H9 (cell line): ENCODE measurements around the gene CD48. TPM values are rescaled to one million over a fixed set of nuclear protein-coding genes. Genes with fewer than 3 reads are reported as not detected.
"Not testable (repeated sequence)": the region's sequence is repeated elsewhere in the genome, so short reads cannot be mapped to it uniquely, and the experiment has no call there.

ENCODE experiments used
- DNase-seq: peaks from one replicate; pipeline ENCODE4 v3.0.0-alpha.2; 2017
- H2AFZ ChIP-seq: one replicate; pipeline ENCODE4 v1.6.1; 2013; ENCODE audit warnings: mild to moderate bottlenecking, low read length, control low read depth, moderate library complexity
- H2AK5ac ChIP-seq: 2 replicates; pipeline ENCODE4 v1.6.1; 2013; ENCODE audit warnings: low read length, control low read depth, mixed read lengths; ENCODE audit not compliant: insufficient read length
- H2BK120ac ChIP-seq: one replicate; pipeline ENCODE4 v1.6.1; 2013; ENCODE audit warnings: low read depth, mild to moderate bottlenecking, low read length, control low read depth, inconsistent platforms; ENCODE audit not compliant: poor library complexity, severe bottlenecking
- H2BK12ac ChIP-seq: 2 replicates; pipeline ENCODE4 v1.6.1; 2013; ENCODE audit warnings: low read length, control low read depth, mixed read lengths, low read depth; ENCODE audit not compliant: insufficient read length
- H2BK15ac ChIP-seq: 2 replicates; pipeline ENCODE4 v1.6.1; 2013; ENCODE audit warnings: low read depth, low read length, control low read depth
- H2BK20ac ChIP-seq: one replicate; pipeline ENCODE4 v1.6.1; 2013; ENCODE audit warnings: low read depth, mild to moderate bottlenecking, low read length, control low read depth, inconsistent platforms; ENCODE audit not compliant: poor library complexity, severe bottlenecking
- H2BK5ac ChIP-seq: 2 replicates; pipeline ENCODE4 v1.6.1; 2013; ENCODE audit warnings: low read length, control low read depth, mixed read lengths; ENCODE audit not compliant: insufficient read length
- H3K14ac ChIP-seq: 2 replicates; pipeline ENCODE4 v1.6.1; 2013; ENCODE audit warnings: low read length, control low read depth; ENCODE audit not compliant: insufficient read depth
- H3K18ac ChIP-seq: 2 replicates; pipeline ENCODE4 v1.6.1; 2013; ENCODE audit warnings: low read depth, mild to moderate bottlenecking, mixed read lengths, low read length, control low read depth; ENCODE audit not compliant: insufficient read length
- H3K23ac ChIP-seq: 2 replicates; pipeline ENCODE4 v1.6.1; 2013; ENCODE audit warnings: low read length, control low read depth, mixed read lengths, low read depth; ENCODE audit not compliant: insufficient read length
- H3K23me2 ChIP-seq: 2 replicates; pipeline ENCODE4 v1.6.1; 2013; ENCODE audit warnings: low read depth, mild to moderate bottlenecking, mixed read lengths, low read length, control low read depth; ENCODE audit not compliant: insufficient read length, poor library complexity, severe bottlenecking
- H3K27ac ChIP-seq: 2 replicates; pipeline ENCODE4 v1.5.1; 2013; ENCODE audit warnings: low read length, control low read depth, mixed read lengths, low read depth; ENCODE audit not compliant: insufficient read length
- H3K27me3 ChIP-seq: 2 replicates; pipeline ENCODE4 v1.6.1; 2013; ENCODE audit warnings: low read length, control low read depth, inconsistent platforms; ENCODE audit not compliant: insufficient read depth
- H3K4ac ChIP-seq: 2 replicates; pipeline ENCODE4 v1.6.1; 2013; ENCODE audit warnings: low read depth, mild to moderate bottlenecking, control low read depth, inconsistent platforms, low read length, moderate library complexity
- H3K4me1 ChIP-seq: 2 replicates; pipeline ENCODE4 v1.6.1; 2013; ENCODE audit warnings: low read length, control low read depth, inconsistent platforms; ENCODE audit not compliant: insufficient read depth
- H3K4me2 ChIP-seq: 2 replicates; pipeline ENCODE4 v1.6.1; 2013; ENCODE audit warnings: low read length, control low read depth, mixed read lengths; ENCODE audit not compliant: insufficient read length, insufficient read depth
- H3K56ac ChIP-seq: 2 replicates; pipeline ENCODE4 v1.6.1; 2013; ENCODE audit warnings: low read depth, mild to moderate bottlenecking, mixed read lengths, low read length, control low read depth; ENCODE audit not compliant: insufficient read length
- H3K79me1 ChIP-seq: 2 replicates; pipeline ENCODE4 v1.6.1; 2013; ENCODE audit warnings: low read depth, mild to moderate bottlenecking, moderate library complexity, low read length, control low read depth, inconsistent platforms; ENCODE audit not compliant: insufficient read depth, poor library complexity, severe bottlenecking
- H3K79me2 ChIP-seq: 2 replicates; pipeline ENCODE4 v1.6.1; 2013; ENCODE audit warnings: low read length, control low read depth, inconsistent platforms; ENCODE audit not compliant: insufficient read depth
- H3K9ac ChIP-seq: 2 replicates; pipeline ENCODE4 v1.6.1; 2013; ENCODE audit warnings: low read length, control low read depth, mixed read lengths; ENCODE audit not compliant: insufficient read length; ENCODE audit errors: extremely low read depth
- H3K9me3 ChIP-seq: one replicate; pipeline ENCODE4 v1.6.1; 2013; ENCODE audit warnings: low read depth, low read length, inconsistent platforms; ENCODE audit not compliant: control insufficient read depth
- H3T11ph ChIP-seq: one replicate; pipeline ENCODE4 v1.6.1; 2013; ENCODE audit warnings: mild to moderate bottlenecking, low read length, control low read depth, inconsistent platforms
- H4K20me1 ChIP-seq: one replicate; pipeline ENCODE4 v1.6.1; 2013; ENCODE audit not compliant: control insufficient read depth, insufficient read length, insufficient read depth
- H4K5ac ChIP-seq: 2 replicates; pipeline ENCODE4 v1.6.1; 2013; ENCODE audit warnings: low read depth, mild to moderate bottlenecking, mixed read lengths, low read length, control low read depth; ENCODE audit not compliant: insufficient read length
- H4K8ac ChIP-seq: replicated peaks from 2 replicates; pipeline ENCODE4 v1.6.1; 2013; ENCODE audit warnings: low read length, control low read depth, mixed read lengths, low read depth; ENCODE audit not compliant: insufficient read length
- H4K91ac ChIP-seq: 2 replicates; pipeline ENCODE4 v1.6.1; 2013; ENCODE audit warnings: low read depth, mild to moderate bottlenecking, moderate library complexity, mixed read lengths, low read length, control low read depth; ENCODE audit not compliant: insufficient read length
- H3K27ac Mint-ChIP-seq, 3 experiments: 2 replicates in 2 of 3; 3 replicates in 1 of 3; pipeline ENCODE4 v1.8.0; 2020 to 2021; ENCODE audit warnings: mixed read lengths in 3 of 3, mild to moderate bottlenecking in 1 of 3, moderate library complexity in 1 of 3
- H3K27me3 Mint-ChIP-seq: 2 replicates; pipeline ENCODE4 v1.8.0; 2021; ENCODE audit warnings: low read depth, mild to moderate bottlenecking, moderate library complexity, mixed read lengths
- H3K36me3 Mint-ChIP-seq, 3 experiments: 2 replicates in 2 of 3; 3 replicates in 1 of 3; pipeline ENCODE4 v1.8.0; 2020 to 2021; ENCODE audit warnings: low read depth in 3 of 3, mixed read lengths in 3 of 3; ENCODE audit not compliant: insufficient read depth in 1 of 3
- H3K4me1 Mint-ChIP-seq, 2 experiments: 2 replicates each; pipeline ENCODE4 v1.8.0; 2020; ENCODE audit warnings: mixed read lengths in 2 of 2
- H3K4me3 Mint-ChIP-seq, 2 experiments: 2 replicates in 1 of 2; 3 replicates in 1 of 2; pipeline ENCODE4 v1.8.0; 2020 to 2021; ENCODE audit warnings: mild to moderate bottlenecking in 2 of 2, mixed read lengths in 2 of 2, moderate library complexity in 1 of 2
- H3K9me3 Mint-ChIP-seq, 2 experiments: 2 replicates in 1 of 2; 3 replicates in 1 of 2; pipeline ENCODE4 v1.8.0; 2020; ENCODE audit warnings: mild to moderate bottlenecking in 2 of 2, mixed read lengths in 2 of 2, moderate library complexity in 1 of 2
- WGBS: extraction: QIAGEN DNeasy Blood & Tissue Kit; methylation state at CpG from one replicate; pipeline ENCODE4 v1.1.7; 2013; ENCODE audit warnings: missing lambda C conversion rate, low lambda C conversion rate, mixed read lengths; ENCODE audit not compliant: insufficient read length; ENCODE audit errors: extremely low coverage; 5-methylcytosine and 5-hydroxymethylcytosine counted together
- total RNA-seq: library from RNA; stranded (reverse); gene quantifications from 2 replicates; pipeline ENCODE4 v1.2.1, GENCODE V29; 2021
- TF ChIP-seq, protein P1 (sequence below): fragments of 200-600 bp; sonication (generic); conservative IDR thresholded peaks from 3 replicates; pipeline ENCODE4 v1.8.0; 2021; ENCODE audit warnings: antibody characterized with exemption, mild to moderate bottlenecking

The CD48 gene
- total RNA-seq, 1 experiment from 2014 or later, result not detected

DNA sequence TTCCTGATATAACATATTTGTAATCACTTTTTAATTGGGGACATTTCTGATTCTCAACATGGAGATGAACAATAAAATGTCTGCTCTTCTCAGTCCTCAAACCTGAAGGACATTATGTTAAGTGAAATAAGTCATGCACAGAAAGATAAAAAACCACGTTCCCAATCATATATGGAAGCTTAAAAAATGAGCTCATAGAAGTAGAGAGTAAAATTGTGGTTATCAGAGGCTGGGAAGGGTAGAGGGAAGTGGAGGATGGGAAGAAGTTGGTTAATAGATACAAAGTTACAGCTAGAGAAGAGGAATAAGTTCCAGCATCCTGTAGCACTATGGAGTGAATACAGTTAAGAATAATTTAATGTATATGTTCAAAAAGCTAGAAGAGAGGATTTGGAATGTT, 1.5 kb upstream of the CD48 start:
- Histone ChIP-seq H2AK5ac (no peak overlapping the region), H3K56ac (no peak overlapping the region), H3K79me2 (no peaks in the 10 kb centered on the region), H3K4me2 (no peak overlapping the region), H2BK12ac (no peak overlapping the region), H3K4ac (no peak overlapping the region), H3K4me1 (no peaks in the 10 kb centered on the region), H4K20me1 (no peaks in the 10 kb centered on the region), H3K27me3 (no peaks in the 10 kb centered on the region), H2BK15ac (no peak overlapping the region), H4K8ac (no peak overlapping the region), H3T11ph (no peak overlapping the region), H3K14ac (no peak overlapping the region), H3K23ac (no peak overlapping the region), H3K27ac (no peak overlapping the region), H3K79me1 (no peaks in the 10 kb centered on the region), H2AFZ (no peak overlapping the region), H3K9ac (no peak overlapping the region), H4K91ac (no peak overlapping the region), H3K23me2 (no peaks in the 10 kb centered on the region), H2BK5ac (no peak overlapping the region), H2BK120ac (no peak overlapping the region), H4K5ac (no peak overlapping the region), H3K9me3 (no peaks in the 10 kb centered on the region), H2BK20ac (no peak overlapping the region), H3K18ac (no peak overlapping the region)
- no peak for DNase-seq
- no peaks in the 10 kb centered on the region for H3K9me3 Mint-ChIP-seq
- no peaks in the 10 kb centered on the region for H3K36me3 Mint-ChIP-seq
- TF ChIP-seq, protein P1, sequence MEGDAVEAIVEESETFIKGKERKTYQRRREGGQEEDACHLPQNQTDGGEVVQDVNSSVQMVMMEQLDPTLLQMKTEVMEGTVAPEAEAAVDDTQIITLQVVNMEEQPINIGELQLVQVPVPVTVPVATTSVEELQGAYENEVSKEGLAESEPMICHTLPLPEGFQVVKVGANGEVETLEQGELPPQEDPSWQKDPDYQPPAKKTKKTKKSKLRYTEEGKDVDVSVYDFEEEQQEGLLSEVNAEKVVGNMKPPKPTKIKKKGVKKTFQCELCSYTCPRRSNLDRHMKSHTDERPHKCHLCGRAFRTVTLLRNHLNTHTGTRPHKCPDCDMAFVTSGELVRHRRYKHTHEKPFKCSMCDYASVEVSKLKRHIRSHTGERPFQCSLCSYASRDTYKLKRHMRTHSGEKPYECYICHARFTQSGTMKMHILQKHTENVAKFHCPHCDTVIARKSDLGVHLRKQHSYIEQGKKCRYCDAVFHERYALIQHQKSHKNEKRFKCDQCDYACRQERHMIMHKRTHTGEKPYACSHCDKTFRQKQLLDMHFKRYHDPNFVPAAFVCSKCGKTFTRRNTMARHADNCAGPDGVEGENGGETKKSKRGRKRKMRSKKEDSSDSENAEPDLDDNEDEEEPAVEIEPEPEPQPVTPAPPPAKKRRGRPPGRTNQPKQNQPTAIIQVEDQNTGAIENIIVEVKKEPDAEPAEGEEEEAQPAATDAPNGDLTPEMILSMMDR, result no peak
- H3K4me3 Mint-ChIP-seq, result no peak overlapping the region
- no CpG with 5 or more reads among the region's 1 CpG for WGBS
- H3K27me3 Mint-ChIP-seq, result peaks cover 1% of the 10 kb centered on the region; the same call in 1 of the 2 replicates
- no peaks in the 10 kb centered on the region for H3K4me1 Mint-ChIP-seq
- H3K27ac Mint-ChIP-seq, result no peak overlapping the region

DNA sequence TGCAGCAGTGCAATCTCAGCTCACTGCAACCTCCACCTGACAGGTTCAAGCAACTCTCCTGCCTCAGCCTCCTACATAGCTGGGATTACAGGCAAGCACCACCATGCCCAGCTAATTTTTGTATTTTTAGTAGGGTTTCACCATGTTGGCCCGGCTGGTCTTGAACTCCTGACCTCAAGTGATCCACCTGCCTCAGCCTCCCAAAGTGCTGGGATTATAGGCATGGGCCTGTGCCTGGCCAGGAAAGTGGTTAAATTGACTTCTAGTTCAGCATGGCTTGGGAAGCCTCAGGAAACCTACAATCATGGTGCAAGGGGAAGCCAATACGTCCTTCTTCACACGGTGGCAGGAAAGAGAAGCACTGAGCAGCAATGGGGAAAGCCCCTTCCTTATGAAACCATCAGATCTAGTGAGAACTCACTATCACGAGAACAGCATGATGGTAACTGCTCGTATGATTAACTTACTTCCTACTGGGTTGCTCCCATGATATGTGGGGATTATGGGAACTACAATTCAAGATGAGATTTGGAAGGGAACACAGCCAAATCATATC, 981 bp upstream of the CD48 start:
- not testable (repeated sequence) for H3K9ac ChIP-seq, H2BK15ac ChIP-seq, H4K91ac ChIP-seq, H2AFZ ChIP-seq, H3K14ac ChIP-seq, H2BK20ac ChIP-seq, H3K9me3 Mint-ChIP-seq, H2AK5ac ChIP-seq, H3K23me2 ChIP-seq, H3K4me3 Mint-ChIP-seq, H4K20me1 ChIP-seq, H3K79me2 ChIP-seq, H3K36me3 Mint-ChIP-seq, H4K8ac ChIP-seq, H3K27ac ChIP-seq, DNase-seq, H3K18ac ChIP-seq, H3K4ac ChIP-seq, H3K4me1 ChIP-seq, H2BK12ac ChIP-seq, H3K79me1 ChIP-seq, H2BK5ac ChIP-seq, H3K27me3 ChIP-seq, H2BK120ac ChIP-seq, H3K4me1 Mint-ChIP-seq, H3K4me2 ChIP-seq, H3K23ac ChIP-seq, H3K9me3 ChIP-seq, H3K27ac Mint-ChIP-seq, H3T11ph ChIP-seq, H4K5ac ChIP-seq, H3K56ac ChIP-seq, H3K27me3 Mint-ChIP-seq
- WGBS, result no CpG with 5 or more reads among the region's 5 CpGs
